Trophoblast cell (in vitro differentiated cells and primary cell): ENCODE measurements around the gene ATG4B.

Experiments
- DNase-seq, 2 donors: peaks; one replicate each; pipeline ENCODE4 v3.0.0-alpha.2; 2016
- H2AFZ ChIP-seq: 2 replicates; pipeline ENCODE4 v1.6.1; 2013; ENCODE audit warnings: low read length, moderate library complexity, mild to moderate bottlenecking; ENCODE audit not compliant: insufficient read depth, poor library complexity
- H2AK5ac ChIP-seq: 2 replicates; pipeline ENCODE4 v1.6.1; 2013; ENCODE audit warnings: mild to moderate bottlenecking, low read length
- H2BK120ac ChIP-seq: 2 replicates; pipeline ENCODE4 v1.6.1; 2013; ENCODE audit warnings: low read length, mild to moderate bottlenecking, moderate library complexity; ENCODE audit not compliant: insufficient read depth, poor library complexity
- H2BK12ac ChIP-seq: 2 replicates; pipeline ENCODE4 v1.6.1; 2013; ENCODE audit warnings: mild to moderate bottlenecking, low read length, moderate library complexity
- H2BK5ac ChIP-seq: 2 replicates; pipeline ENCODE4 v1.6.1; 2013; ENCODE audit warnings: low read length, low read depth, moderate library complexity, mild to moderate bottlenecking; ENCODE audit not compliant: poor library complexity
- H3K14ac ChIP-seq: 2 replicates; pipeline ENCODE4 v1.6.1; 2013; ENCODE audit warnings: mild to moderate bottlenecking, low read length
- H3K18ac ChIP-seq: 2 replicates; pipeline ENCODE4 v1.6.1; 2013; ENCODE audit warnings: mild to moderate bottlenecking, low read length
- H3K23ac ChIP-seq: 2 replicates; pipeline ENCODE4 v1.6.1; 2013; ENCODE audit warnings: low read length
- H3K27ac ChIP-seq: 2 replicates; pipeline ENCODE4 v1.5.1; 2013; ENCODE audit warnings: low read depth, mild to moderate bottlenecking, inconsistent platforms, low read length, moderate library complexity
- H3K27me3 ChIP-seq: 2 replicates; pipeline ENCODE4 v1.6.1; 2013; ENCODE audit warnings: inconsistent platforms, mild to moderate bottlenecking, low read length, moderate library complexity; ENCODE audit not compliant: insufficient read depth
- H3K36me3 ChIP-seq, 2 experiments: 1 replicate in 1 of 2; 2 replicates in 1 of 2; pipeline ENCODE4 v1.6.1; 2013; ENCODE audit warnings: low read length in 2 of 2, mild to moderate bottlenecking in 2 of 2, moderate library complexity in 1 of 2; ENCODE audit not compliant: insufficient read depth in 2 of 2, control insufficient read depth in 1 of 2
- H3K4ac ChIP-seq: 2 replicates; pipeline ENCODE4 v1.6.1; 2013; ENCODE audit warnings: low read depth, mild to moderate bottlenecking, low read length, moderate library complexity
- H3K4me1 ChIP-seq, 2 experiments: 1 replicate in 1 of 2; 2 replicates in 1 of 2; pipeline ENCODE4 v1.6.1; 2013; ENCODE audit warnings: low read length in 2 of 2, mild to moderate bottlenecking in 2 of 2, moderate library complexity in 1 of 2; ENCODE audit not compliant: insufficient read depth in 2 of 2, control insufficient read depth in 1 of 2
- H3K4me2 ChIP-seq: 2 replicates; pipeline ENCODE4 v1.6.1; 2013; ENCODE audit warnings: inconsistent platforms, mild to moderate bottlenecking, low read length, moderate library complexity
- H3K4me3 ChIP-seq: 2 replicates; pipeline ENCODE4 v1.5.1; 2013; ENCODE audit warnings: mild to moderate bottlenecking, low read depth, low read length, inconsistent platforms
- H3K79me1 ChIP-seq: one replicate; pipeline ENCODE4 v1.6.1; 2013; ENCODE audit warnings: low read length
- H3K79me2 ChIP-seq: 2 replicates; pipeline ENCODE4 v1.6.1; 2013; ENCODE audit warnings: low read length, mild to moderate bottlenecking; ENCODE audit not compliant: control insufficient read depth, insufficient read depth, poor library complexity
- H3K9ac ChIP-seq: 2 replicates; pipeline ENCODE4 v1.6.1; 2013; ENCODE audit warnings: mild to moderate bottlenecking, low read length
- H3K9me3 ChIP-seq: 2 replicates; pipeline ENCODE4 v1.6.1; 2013; ENCODE audit warnings: low read depth, mild to moderate bottlenecking, control low read depth, inconsistent platforms, low read length; ENCODE audit not compliant: insufficient read depth
- H4K12ac ChIP-seq: 2 replicates; pipeline ENCODE4 v1.6.1; 2013; ENCODE audit warnings: low read depth, mild to moderate bottlenecking, low read length, moderate library complexity
- H4K8ac ChIP-seq: 2 replicates; pipeline ENCODE4 v1.6.1; 2013; ENCODE audit warnings: low read depth, mild to moderate bottlenecking, low read length, moderate library complexity
- H4K91ac ChIP-seq: one replicate; pipeline ENCODE4 v1.6.1; 2013; ENCODE audit warnings: low read depth, mild to moderate bottlenecking, low read length, moderate library complexity
- WGBS: extraction: QIAGEN DNeasy Blood & Tissue Kit; methylation state at CpG from one replicate; pipeline ENCODE4 v1.1.7; 2013; ENCODE audit warnings: missing lambda C conversion rate; ENCODE audit not compliant: insufficient read length, insufficient coverage; ENCODE audit errors: extremely low coverage; 5-methylcytosine and 5-hydroxymethylcytosine counted together

ATG4B gene

GRCh38 chr2:241639385-241639784, 1.9 kb downstream of the ATG4B start:
- Histone ChIP-seq H3K4ac (peak overlapping the region; percentile 25), H3K4me1 (peaks cover 3 to 6% of the 10 kb centered on the region in 2 experiments), H3K23ac (no peak overlapping the region), H3K4me3 (no peak overlapping the region), H2BK12ac (no peak overlapping the region), H2BK120ac (no peak overlapping the region), H2BK5ac (no peak overlapping the region), H3K9me3 (peaks cover 2% of the 10 kb centered on the region), H4K91ac (no peak overlapping the region), H3K27ac (no peak overlapping the region), H4K8ac (no peak overlapping the region), H3K9ac (no peak overlapping the region), H3K36me3 (peaks cover 8 to 14% of the 10 kb centered on the region in 2 experiments), H2AFZ (no peak overlapping the region), H3K27me3 (no peaks in the 10 kb centered on the region), H3K79me1 (peaks cover 11% of the 10 kb centered on the region), H3K4me2 (no peak overlapping the region), H3K79me2 (peaks cover 17% of the 10 kb centered on the region), H2AK5ac (no peak overlapping the region), H3K18ac (no peak overlapping the region), H4K12ac (no peak overlapping the region), H3K14ac (no peak overlapping the region)
- WGBS: no CpG with 5 or more reads among the region's 7 CpGs
- no peak for DNase-seq

GRCh38 chr2:241640165-241640795, 2.8 kb downstream of the ATG4B start:
- H3K4ac ChIP-seq: peak overlapping the region; percentile 22
- WGBS: no CpG with 5 or more reads among the region's 8 CpGs
- H3K4me3 ChIP-seq: no peak overlapping the region
- H3K27me3 ChIP-seq: no peaks in the 10 kb centered on the region
- H3K4me2 ChIP-seq: no peak overlapping the region
- H2AK5ac ChIP-seq: no peak overlapping the region
- no peak overlapping the region for H3K27ac ChIP-seq
- H2AFZ ChIP-seq: no peak overlapping the region
- no peak overlapping the region for H2BK120ac ChIP-seq
- no peak overlapping the region for H4K91ac ChIP-seq
- H3K79me2 ChIP-seq: peaks cover 17% of the 10 kb centered on the region
- no peak overlapping the region for H3K23ac ChIP-seq
- H3K14ac ChIP-seq: no peak overlapping the region
- H4K12ac ChIP-seq: no peak overlapping the region
- peaks cover 3 to 6% of the 10 kb centered on the region in 2 experiments for H3K4me1 ChIP-seq
- peaks cover 11% of the 10 kb centered on the region for H3K79me1 ChIP-seq
- peaks cover 6 to 12% of the 10 kb centered on the region in 2 experiments for H3K36me3 ChIP-seq
- peaks cover 2% of the 10 kb centered on the region for H3K9me3 ChIP-seq
- no peak for DNase-seq
- H4K8ac ChIP-seq: no peak overlapping the region
- peak overlapping the region; percentile 5 for H3K9ac ChIP-seq
- H2BK12ac ChIP-seq: no peak overlapping the region
- H3K18ac ChIP-seq: no peak overlapping the region
- no peak overlapping the region for H2BK5ac ChIP-seq

- Histone ChIP-seq H4K12ac (no peak overlapping the region), H3K4ac (peak overlapping the region; percentile 26), H2BK12ac (no peak overlapping the region), H3K9me3 (peaks cover 2% of the 10 kb centered on the region), H3K36me3 (peaks cover 6 to 12% of the 10 kb centered on the region in 2 experiments), H3K79me2 (peaks cover 10% of the 10 kb centered on the region), H4K91ac (no peak overlapping the region), H3K4me3 (no peak overlapping the region), H3K18ac (no peak overlapping the region), H4K8ac (no peak overlapping the region), H3K4me1 (peaks cover 2 to 6% of the 10 kb centered on the region in 2 experiments), H3K9ac (no peak overlapping the region), H3K14ac (no peak overlapping the region), H3K4me2 (no peak overlapping the region), H2AFZ (no peak overlapping the region), H2AK5ac (no peak overlapping the region), H3K23ac (no peak overlapping the region), H3K79me1 (peaks cover 9% of the 10 kb centered on the region), H2BK5ac (no peak overlapping the region), H3K27me3 (no peaks in the 10 kb centered on the region), H2BK120ac (no peak overlapping the region), H3K27ac (no peak overlapping the region)
- no peak for DNase-seq
- WGBS: no CpG with 5 or more reads among the region's 2 CpGs
Observed at GRCh38 chr2:241641631-241642030, 4.1 kb downstream of the ATG4B start.

GRCh38 chr2:241645056-241645914, 7.8 kb downstream of the ATG4B start:
- Histone ChIP-seq H3K79me2 (peaks cover 4% of the 10 kb centered on the region), H3K27ac (no peak overlapping the region), H3K36me3 (peaks cover 0 to 6% of the 10 kb centered on the region in 2 experiments), H3K18ac (no peak overlapping the region), H2AK5ac (no peak overlapping the region), H3K4ac (peak overlapping the region; percentile 3), H3K4me1 (peaks cover 2% of the 10 kb centered on the region in 2 experiments), H3K79me1 (no peaks in the 10 kb centered on the region), H4K8ac (no peak overlapping the region), H3K14ac (no peak overlapping the region), H3K27me3 (no peaks in the 10 kb centered on the region), H2BK5ac (no peak overlapping the region), H2AFZ (no peak overlapping the region), H3K4me2 (no peak overlapping the region), H3K9ac (peak overlapping the region; percentile 14), H4K91ac (no peak overlapping the region), H2BK12ac (no peak overlapping the region), H2BK120ac (no peak overlapping the region), H3K23ac (no peak overlapping the region), H3K9me3 (no peaks in the 10 kb centered on the region), H4K12ac (no peak overlapping the region), H3K4me3 (no peak overlapping the region)
- WGBS: no CpG with 5 or more reads among the region's 26 CpGs
- DNase-seq: no peak
